Measurements from ENCODE around the gene LBHD2.

Gene LBHD2

GRCh38 chr14:103121846-103122584, 38.0 kb downstream of the LBHD2 start:
- FAIRE-seq, result no peak

DNA sequence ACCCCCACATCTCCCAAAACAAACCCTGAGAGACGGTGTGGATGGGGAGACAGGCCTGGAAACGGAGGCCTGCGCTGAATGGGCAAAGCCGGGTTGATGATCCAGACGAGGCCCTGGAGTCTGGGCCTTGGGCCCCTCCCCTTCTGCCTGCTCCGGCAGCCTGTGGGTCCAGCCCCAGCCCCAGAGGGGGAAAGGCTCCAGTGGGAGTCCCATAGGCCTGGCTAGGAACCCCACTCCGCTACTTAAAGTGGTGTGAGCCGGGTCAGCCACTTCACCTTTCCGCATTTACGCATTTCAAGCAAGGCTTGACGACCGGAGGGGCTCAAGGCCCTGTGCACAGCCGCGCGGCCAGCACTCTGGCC, 38.6 kb downstream of the LBHD2 start:
- FAIRE-seq, result no peak

- no peak for FAIRE-seq
Observed at GRCh38 chr14:103122947-103123633, 39.1 kb downstream of the LBHD2 start, which contains the start of gene TNFAIP2. TNFAIP2 (plus strand) TSS chr14:103123461; CDS start chr14:103126458, 2,997 bp downstream.

- no peak for FAIRE-seq
Observed at GRCh38 chr14:103123634-103124500, 39.9 kb downstream of the LBHD2 start.

GRCh38 chr14:103124501-103125001, 40.5 kb downstream of the LBHD2 start:
- no peak for FAIRE-seq

DNA sequence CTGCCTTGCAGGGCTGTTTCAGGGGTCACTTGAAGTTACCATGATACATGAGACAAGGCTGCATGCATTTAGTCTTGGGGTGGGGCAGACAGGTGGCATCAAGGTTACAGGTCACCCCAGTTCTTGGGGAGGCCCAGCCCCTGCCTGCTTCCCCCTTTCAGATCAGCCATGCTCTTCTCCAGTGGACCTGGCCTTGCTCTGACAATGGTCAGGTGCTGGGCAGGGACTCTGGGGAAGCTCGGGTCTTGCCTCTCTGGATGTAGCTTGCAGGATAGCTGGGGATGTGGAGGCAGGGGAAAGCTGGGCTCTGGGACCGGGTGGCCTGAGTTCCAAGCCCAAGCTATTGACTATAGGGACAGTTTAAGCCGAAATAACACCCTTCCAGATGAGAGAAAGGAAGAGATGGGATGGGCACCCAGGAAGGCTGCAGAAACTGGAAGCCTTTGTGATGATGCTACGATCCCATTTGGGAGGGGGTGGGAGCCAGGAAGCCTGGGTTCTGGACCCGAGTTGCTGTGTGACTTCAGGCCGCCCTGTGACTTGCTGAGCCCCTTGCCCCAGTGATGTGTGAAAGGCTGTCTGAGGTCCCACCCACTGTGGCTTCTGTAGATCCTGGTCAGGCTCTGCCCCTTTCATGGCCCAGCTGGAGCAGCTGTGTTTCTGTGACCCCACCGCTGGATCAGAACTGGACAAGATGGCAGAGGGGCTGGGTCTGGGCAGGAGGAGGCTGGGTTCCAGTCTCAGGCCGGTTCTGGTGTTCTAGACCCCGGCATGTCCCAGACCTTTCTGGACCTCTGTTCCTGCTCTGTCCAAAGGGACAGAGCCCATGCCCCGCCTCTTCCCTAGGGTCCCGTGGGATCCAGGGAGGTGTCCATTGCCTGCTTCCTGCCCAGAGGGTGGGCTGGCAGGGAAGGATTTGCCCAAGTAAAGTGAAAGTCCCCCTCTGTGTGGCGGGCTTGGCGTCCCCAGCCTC, 41.4 kb downstream of the LBHD2 start:
- no peak for FAIRE-seq

DNA sequence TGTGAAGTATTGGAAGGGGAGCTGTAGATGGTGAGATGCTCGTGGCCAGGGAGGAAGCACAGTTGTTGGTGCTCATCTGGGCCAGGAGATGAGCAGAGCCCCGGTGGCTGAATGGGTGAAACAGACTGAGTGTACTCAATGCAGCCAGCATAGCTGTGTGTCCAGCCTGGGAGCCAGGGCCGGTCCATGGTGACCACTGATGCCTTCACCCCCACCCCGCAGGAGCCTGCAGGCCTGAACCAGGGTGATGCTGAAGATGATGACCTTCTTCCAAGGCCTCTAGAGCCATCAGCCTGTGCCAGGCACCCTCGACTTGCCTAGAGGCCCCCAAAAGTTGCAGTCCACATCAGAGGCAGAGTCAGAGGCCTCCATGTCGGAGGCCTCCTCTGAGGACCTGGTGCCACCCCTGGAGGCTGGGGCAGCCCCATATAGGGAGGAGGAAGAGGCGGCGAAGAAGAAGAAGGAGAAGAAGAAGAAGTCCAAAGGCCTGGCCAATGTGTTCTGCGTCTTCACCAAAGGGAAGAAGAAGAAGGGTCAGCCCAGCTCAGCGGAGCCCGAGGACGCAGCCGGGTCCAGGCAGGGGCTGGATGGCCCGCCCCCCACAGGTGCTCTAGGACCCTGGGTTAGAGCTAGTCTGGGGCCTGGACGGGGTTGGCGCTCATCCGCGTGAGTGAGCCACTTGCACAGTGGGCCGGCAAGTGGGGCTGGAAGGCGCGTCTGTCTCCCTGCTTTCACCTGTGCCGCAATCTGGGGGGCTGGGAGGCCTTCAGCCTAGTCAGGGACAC, 42.3 kb downstream of the LBHD2 start:
- FAIRE-seq, result no peak

- no peak for FAIRE-seq
Observed at GRCh38 chr14:103126873-103127304, 42.9 kb downstream of the LBHD2 start.

GRCh38 chr14:103127356-103127755, 43.3 kb downstream of the LBHD2 start:
- no peak for FAIRE-seq

DNA sequence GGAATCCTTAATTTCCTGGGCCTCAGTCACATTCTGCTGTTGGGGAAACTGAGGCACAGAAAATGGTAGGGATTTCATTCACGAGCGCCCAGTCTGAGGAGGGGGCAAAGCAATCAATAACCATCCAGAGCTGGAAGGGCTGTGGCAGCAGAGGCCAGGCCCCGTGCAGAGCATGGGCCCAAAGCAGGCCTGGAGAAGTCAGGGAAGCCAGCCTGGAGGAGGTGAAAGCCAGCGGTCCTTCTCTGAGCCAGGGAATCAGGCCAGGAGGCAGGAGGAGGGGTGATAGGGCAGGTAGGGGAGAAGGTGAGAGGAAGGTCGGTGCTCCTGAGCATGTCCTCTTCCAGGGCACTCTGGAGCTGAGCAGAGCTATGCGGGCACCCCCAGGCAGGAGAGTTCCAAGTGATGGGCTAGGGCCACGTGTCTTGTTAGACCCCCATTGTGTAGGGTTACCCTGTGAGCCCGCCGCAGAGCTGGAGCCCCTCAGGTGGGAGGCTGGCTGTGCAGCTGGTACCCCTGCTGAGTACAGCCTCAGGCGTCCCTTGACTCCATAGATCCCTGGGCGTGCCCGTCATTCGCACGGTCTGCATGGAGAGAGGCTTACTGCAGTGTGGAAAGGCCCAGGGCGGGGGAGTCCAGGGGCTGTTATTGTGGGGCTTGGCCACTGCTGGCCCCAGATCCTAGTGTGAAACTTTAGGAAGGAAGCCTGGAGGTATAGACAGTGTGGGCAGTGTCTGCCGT, 44.0 kb downstream of the LBHD2 start:
- no peak for FAIRE-seq

DNA sequence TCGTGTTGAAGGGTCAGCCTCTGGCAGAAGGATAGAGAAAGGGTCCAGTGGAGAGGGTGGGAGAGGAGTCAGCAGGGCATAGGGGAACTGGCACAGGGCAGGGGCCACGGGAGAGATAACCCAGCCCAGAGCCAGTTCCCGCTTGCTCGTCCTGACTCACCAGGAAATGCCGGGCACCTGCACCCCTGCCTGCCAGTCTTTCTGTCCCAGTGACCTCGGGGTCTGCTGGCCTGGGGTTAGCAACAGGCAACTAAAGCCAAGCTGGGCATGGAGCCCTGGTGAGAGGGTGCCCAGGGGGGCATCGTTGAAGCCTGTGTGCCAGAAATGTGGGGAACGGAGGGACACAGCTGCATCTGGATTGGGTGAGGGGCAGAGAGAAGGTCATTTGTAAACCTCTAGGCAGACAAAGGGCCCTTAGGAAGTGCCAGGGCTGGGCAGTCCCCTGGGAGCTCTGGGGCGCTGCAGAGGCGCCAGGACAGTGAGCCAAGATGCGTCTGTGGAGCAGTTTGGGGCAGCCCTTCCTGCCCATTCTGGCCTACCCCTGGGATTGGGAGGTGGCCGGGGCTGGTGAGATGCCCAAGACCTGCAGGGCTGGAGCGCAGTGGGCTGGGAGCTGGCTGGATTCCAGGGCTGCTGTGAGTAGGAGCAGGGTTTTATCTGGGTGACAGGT, 44.8 kb downstream of the LBHD2 start:
- no peak for FAIRE-seq

DNA sequence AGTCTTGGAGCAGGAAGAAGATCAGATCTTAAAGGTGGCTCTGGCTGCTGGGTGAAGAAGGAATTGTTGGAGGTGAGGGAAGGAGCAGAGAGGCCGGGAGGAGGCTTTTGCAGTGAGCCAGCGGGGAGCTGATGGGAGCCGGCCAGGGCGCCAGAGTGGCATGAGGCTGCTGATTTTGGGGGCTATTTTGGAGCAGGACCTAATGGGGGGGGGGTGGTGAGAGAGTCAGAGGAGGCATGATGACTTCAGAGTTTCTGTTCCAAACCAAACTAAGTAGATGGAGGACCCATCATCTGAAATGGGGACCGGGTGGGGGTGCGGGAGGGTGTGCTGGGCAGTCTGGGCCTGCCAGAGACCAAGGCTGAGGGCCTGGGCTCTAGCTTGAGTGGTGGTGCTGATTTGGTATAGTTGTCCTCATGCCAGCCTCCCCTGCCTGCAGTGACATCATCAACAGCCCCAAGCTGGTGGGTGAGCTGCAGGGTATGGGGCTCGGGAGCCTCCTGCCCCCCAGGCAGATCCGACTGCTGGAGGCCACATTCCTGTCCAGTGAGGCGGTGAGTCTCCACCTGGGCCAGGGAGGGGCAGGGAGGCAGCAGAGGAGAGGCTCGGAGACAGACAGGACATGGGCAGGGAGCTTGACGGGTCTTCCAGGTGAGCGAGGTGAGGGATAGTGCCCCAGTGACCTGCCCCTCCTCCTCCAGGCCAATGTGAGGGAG, 45.4 kb downstream of the LBHD2 start:
- no peak for FAIRE-seq

- FAIRE-seq, result no peak
Observed at GRCh38 chr14:103130017-103130764, 46.2 kb downstream of the LBHD2 start.

- FAIRE-seq, result peak; percentile 57
Observed at GRCh38 chr14:103130965-103131364, 47.0 kb downstream of the LBHD2 start.

DNA sequence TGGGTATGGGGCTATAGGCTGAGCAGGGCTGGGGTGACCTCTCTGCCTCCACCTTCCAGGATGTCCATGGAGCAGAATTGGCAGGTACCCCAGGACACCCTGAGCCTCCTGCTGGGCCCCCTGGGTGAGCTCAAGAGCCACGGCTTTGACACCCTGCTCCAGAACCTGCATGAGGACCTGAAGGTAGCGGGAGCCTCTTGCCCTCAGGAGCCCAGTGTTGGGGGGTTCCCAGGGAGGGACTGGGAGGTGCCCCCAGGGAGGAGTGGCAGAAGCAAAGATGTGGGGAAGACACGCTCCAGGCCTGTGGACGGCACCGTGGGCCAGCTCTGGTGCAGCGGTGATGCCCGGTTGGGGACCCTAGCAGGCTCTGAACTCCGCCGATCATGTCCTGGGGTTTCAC, 47.6 kb downstream of the LBHD2 start:
- FAIRE-seq, result no peak

DNA sequence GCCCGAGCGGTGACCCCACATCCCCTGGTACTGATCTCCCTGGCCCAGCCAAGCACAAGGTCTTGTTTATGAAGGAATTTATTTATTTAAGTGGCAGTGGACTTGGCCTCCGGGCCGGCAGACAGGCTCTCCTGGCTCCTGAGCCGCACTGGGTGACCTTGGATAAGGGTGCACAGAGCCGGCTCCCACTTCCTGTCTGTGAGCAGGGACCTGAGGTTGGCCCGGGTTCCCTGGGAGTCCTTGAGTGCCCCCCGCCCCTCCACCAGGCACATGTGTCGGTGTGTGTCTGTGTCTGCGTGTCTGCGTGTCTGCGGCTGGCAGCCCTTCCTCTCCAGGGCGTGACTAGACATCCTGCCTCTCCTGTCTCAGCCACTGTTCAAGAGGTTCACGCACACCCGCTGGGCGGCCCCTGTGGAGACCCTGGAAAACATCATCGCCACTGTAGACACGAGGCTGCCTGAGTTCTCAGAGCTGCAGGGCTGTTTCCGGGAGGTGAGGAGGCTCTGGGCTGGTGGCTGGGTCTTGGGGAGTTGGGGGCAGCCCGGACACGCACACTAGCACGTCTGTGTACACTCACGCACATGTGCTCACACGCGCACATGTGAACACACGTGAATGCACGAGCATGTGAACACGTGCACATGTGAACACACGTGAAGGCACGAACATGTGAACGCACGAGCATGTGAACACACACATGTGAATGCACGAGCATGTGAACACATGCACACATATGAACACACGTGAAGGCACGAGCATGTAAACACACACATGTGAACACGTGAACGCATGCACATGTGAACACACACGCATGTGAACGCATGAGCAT, 48.6 kb downstream of the LBHD2 start:
- no peak for FAIRE-seq

All from endometrium (tissue), 2 donors.